ENCODE results near the gene THAP11. TPM values are rescaled to one million over a fixed set of nuclear protein-coding genes. Genes with fewer than 3 reads are reported as not detected.

The THAP11 gene
- total and polyA plus RNA-seq, 2 of the 13 experiments (the other 11 are each of a cell fraction or from before 2014, with no cell fraction given), result 44.2 to 53.4 TPM

- TF ChIP-seq, protein P1, sequence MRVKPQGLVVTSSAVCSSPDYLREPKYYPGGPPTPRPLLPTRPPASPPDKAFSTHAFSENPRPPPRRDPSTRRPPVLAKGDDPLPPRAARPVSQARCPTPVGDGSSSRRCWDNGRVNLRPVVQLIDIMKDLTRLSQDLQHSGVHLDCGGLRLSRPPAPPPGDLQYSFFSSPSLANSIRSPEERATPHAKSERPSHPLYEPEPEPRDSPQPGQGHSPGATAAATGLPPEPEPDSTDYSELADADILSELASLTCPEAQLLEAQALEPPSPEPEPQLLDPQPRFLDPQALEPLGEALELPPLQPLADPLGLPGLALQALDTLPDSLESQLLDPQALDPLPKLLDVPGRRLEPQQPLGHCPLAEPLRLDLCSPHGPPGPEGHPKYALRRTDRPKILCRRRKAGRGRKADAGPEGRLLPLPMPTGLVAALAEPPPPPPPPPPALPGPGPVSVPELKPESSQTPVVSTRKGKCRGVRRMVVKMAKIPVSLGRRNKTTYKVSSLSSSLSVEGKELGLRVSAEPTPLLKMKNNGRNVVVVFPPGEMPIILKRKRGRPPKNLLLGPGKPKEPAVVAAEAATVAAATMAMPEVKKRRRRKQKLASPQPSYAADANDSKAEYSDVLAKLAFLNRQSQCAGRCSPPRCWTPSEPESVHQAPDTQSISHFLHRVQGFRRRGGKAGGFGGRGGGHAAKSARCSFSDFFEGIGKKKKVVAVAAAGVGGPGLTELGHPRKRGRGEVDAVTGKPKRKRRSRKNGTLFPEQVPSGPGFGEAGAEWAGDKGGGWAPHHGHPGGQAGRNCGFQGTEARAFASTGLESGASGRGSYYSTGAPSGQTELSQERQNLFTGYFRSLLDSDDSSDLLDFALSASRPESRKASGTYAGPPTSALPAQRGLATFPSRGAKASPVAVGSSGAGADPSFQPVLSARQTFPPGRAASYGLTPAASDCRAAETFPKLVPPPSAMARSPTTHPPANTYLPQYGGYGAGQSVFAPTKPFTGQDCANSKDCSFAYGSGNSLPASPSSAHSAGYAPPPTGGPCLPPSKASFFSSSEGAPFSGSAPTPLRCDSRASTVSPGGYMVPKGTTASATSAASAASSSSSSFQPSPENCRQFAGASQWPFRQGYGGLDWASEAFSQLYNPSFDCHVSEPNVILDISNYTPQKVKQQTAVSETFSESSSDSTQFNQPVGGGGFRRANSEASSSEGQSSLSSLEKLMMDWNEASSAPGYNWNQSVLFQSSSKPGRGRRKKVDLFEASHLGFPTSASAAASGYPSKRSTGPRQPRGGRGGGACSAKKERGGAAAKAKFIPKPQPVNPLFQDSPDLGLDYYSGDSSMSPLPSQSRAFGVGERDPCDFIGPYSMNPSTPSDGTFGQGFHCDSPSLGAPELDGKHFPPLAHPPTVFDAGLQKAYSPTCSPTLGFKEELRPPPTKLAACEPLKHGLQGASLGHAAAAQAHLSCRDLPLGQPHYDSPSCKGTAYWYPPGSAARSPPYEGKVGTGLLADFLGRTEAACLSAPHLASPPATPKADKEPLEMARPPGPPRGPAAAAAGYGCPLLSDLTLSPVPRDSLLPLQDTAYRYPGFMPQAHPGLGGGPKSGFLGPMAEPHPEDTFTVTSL (CRISPR knock-in tag; IDR thresholded peaks at IDR 0.05; ENCODE audit: borderline replicate concordance), result peak; percentile 37; the same call in 1 of the 2 replicates
- TF ChIP-seq, protein P2, sequence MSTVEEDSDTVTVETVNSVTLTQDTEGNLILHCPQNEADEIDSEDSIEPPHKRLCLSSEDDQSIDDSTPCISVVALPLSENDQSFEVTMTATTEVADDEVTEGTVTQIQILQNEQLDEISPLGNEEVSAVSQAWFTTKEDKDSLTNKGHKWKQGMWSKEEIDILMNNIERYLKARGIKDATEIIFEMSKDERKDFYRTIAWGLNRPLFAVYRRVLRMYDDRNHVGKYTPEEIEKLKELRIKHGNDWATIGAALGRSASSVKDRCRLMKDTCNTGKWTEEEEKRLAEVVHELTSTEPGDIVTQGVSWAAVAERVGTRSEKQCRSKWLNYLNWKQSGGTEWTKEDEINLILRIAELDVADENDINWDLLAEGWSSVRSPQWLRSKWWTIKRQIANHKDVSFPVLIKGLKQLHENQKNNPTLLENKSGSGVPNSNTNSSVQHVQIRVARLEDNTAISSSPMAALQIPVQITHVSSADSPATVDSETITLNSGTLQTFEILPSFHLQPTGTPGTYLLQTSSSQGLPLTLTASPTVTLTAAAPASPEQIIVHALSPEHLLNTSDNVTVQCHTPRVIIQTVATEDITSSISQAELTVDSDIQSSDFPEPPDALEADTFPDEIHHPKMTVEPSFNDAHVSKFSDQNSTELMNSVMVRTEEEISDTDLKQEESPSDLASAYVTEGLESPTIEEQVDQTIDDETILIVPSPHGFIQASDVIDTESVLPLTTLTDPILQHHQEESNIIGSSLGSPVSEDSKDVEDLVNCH (CRISPR knock-in tag; IDR thresholded peaks at IDR 0.05), result 0 out of 2 replicates have a peak, but pooled peaks have one; percentile 73
- TF ChIP-seq ZNF569 (CRISPR knock-in tag; IDR thresholded peaks at IDR 0.05; ENCODE audit: borderline replicate concordance) (no peak), POLR2AphosphoS5 (IDR thresholded peaks at IDR 0.05; ENCODE audit: low read depth, low read length) (peak; percentile 92), ZNF317 (CRISPR knock-in tag; IDR thresholded peaks at IDR 0.05) (no peak), HNRNPH1 (optimal IDR thresholded peaks at IDR 0.05; ENCODE audit: low read depth, low read length) (peak; percentile 96), ZNF234 (CRISPR knock-in tag; conservative IDR thresholded peaks at IDR 0.05) (peak; percentile 90; the same call in 1 of the 2 replicates), MYC (CRISPR knock-in tag; IDR thresholded peaks at IDR 0.05; ENCODE audit: borderline replicate concordance) (peak; percentile 87), POLR2G (IDR thresholded peaks at IDR 0.05; ENCODE audit: low read depth, low read length) (peak; percentile 93), DMAP1 (CRISPR knock-in tag; IDR thresholded peaks at IDR 0.05) (peak; percentile 93), SMARCE1 (IDR thresholded peaks at IDR 0.05; ENCODE audit: borderline replicate concordance) (no peak), MEF2D (CRISPR knock-in tag; IDR thresholded peaks at IDR 0.05) (peak; percentile 82), ZSCAN30 (CRISPR knock-in tag; IDR thresholded peaks at IDR 0.05) (peak; percentile 85; the same call in 1 of the 2 replicates), ZNF768 (CRISPR knock-in tag; IDR thresholded peaks at IDR 0.05) (peak; percentile 89; the same call in 1 of the 2 replicates)
- TF ChIP-seq, protein P3, sequence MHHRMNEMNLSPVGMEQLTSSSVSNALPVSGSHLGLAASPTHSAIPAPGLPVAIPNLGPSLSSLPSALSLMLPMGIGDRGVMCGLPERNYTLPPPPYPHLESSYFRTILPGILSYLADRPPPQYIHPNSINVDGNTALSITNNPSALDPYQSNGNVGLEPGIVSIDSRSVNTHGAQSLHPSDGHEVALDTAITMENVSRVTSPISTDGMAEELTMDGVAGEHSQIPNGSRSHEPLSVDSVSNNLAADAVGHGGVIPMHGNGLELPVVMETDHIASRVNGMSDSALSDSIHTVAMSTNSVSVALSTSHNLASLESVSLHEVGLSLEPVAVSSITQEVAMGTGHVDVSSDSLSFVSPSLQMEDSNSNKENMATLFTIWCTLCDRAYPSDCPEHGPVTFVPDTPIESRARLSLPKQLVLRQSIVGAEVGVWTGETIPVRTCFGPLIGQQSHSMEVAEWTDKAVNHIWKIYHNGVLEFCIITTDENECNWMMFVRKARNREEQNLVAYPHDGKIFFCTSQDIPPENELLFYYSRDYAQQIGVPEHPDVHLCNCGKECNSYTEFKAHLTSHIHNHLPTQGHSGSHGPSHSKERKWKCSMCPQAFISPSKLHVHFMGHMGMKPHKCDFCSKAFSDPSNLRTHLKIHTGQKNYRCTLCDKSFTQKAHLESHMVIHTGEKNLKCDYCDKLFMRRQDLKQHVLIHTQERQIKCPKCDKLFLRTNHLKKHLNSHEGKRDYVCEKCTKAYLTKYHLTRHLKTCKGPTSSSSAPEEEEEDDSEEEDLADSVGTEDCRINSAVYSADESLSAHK (CRISPR knock-in tag; IDR thresholded peaks at IDR 0.05; ENCODE audit: borderline replicate concordance), result 0 out of 2 replicates have a peak, but pooled peaks have one; percentile 58
- TF ChIP-seq, protein P4, sequence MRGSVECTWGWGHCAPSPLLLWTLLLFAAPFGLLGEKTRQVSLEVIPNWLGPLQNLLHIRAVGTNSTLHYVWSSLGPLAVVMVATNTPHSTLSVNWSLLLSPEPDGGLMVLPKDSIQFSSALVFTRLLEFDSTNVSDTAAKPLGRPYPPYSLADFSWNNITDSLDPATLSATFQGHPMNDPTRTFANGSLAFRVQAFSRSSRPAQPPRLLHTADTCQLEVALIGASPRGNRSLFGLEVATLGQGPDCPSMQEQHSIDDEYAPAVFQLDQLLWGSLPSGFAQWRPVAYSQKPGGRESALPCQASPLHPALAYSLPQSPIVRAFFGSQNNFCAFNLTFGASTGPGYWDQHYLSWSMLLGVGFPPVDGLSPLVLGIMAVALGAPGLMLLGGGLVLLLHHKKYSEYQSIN (CRISPR knock-in tag; IDR thresholded peaks at IDR 0.05; ENCODE audit: borderline replicate concordance), result no peak
Measured at GRCh38 chr16:67872631-67873434, 30.7 kb downstream of the THAP11 start, which contains the start of gene EDC4 (continued).

Measured in HepG2 (cell line).